COLO668 (cell line): ENCODE measurements around the gene KCNQ1OT1.
A peak's percentile ranks its signal among the peaks of the same experiment; 100 is the strongest.

Experiments
- DNase-seq: peaks from one replicate; lab custom pipeline; 2025; ENCODE audit not compliant: unreplicated experiment; lab: John Stamatoyannopoulos, UW

Gene KCNQ1OT1

DNA sequence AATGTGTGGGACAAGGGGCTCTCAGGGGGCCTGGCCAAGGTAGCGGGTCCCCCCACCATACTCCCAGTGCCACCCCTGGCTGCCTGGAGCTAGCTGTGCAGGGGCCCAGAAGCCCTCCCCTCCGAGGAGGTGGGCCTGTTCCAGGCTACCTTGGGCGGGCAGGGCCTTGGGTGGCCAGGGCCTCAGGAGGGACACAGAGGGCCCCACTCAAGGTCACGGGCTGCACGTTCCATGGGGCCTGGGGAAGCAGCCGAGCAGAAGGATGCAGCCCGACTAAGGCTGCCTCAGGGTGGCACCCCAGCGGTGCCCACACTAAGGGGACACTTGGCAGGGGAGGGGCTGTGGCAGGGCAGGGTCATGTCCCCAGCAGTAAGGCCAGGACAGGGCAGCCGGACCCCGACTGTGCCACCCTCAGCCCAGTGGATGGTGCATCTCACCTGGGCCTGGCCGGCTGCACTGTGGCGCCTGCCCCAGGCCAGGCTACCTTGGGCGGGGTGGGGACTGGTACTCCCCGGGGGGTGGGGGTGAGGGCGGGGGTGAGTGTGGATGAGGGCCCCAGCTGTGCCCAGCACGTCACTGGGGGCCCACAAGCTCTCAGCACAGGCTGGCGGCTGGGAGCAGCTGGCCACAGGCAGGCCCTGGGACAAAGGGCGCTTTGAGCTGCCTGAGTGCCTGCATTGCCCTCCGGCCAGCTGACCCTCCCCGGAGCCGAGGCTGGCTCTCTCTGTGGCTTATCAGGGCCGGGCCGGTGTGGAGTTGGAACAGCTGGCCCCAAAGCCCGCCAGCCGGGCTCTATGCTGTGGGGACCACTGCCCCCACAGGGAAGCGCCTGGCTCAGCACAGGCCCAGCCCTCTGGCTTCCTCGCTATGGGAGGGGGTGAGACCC, 137.9 kb downstream of the KCNQ1OT1 start:
- peak; percentile 13 for DNase-seq

- DNase-seq: no peak
These were observed 140.1 kb downstream of the KCNQ1OT1 start for GRCh38 chr11:2559527-2560311.

GRCh38 chr11:2558861-2559526, 140.8 kb downstream of the KCNQ1OT1 start:
- no peak for DNase-seq

DNA sequence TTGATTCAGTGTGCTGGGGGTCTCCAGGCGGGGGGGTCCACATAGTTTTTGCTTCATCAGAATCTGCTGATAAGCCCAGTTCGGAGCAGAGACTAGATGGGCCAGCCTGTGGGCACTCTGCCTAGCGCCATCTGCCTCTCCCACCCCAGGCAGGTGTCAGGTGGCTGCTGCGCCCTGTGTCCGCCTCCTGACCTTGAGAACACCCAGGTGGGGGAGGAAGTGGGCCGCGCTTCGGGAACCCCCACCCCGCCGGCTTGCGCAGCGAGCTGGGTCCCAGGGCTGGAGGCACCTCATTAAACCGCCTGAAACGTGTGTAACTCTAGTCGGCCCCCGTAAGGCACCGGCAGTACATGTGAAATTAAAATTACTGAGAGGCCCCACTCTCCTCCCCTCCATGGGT, 141.4 kb downstream of the KCNQ1OT1 start:
- no peak for DNase-seq
